Stimulated activated CD4-positive, alpha-beta T cell treated with anti-CD3 and anti-CD28 coated beads, Interleukin-4, amount 100 ng/mL, for 48 hours (primary cell): ENCODE data around the gene RHOT1.

ENCODE experiments used
- DNase-seq, 2 donors: peaks; one replicate each; pipeline ENCODE4 v3.0.0-alpha.2; 2020; ENCODE audit warnings: low read depth in 2 of 2

RHOT1 gene

GRCh38 chr17:32268734-32269288 lies 126.5 kb downstream of the RHOT1 start:
- DNase-seq: no peak

DNA sequence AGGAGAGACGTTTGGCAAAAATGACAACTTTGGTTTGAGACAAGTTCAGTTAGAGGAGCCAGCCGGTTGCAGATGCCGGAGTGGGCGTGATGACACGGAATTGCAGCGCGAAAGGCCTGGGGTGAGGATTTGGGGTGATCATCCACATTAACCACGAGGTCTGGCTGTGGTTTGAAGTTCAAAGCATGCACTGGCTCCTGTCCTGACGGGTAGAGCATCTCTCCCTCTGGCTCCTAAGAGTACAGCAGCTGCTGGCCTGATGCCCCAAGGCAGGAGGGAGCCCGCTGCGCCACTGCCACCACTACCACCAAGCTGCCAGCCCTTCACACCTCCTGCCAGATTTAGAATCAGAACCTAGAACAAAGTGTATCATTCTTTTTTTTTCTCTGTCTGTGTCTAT lies 127.1 kb downstream of the RHOT1 start:
- no peak for DNase-seq

GRCh38 chr17:32271844-32272243 lies 129.5 kb downstream of the RHOT1 start:
- no peak for DNase-seq

GRCh38 chr17:32274101-32274500 lies 131.8 kb downstream of the RHOT1 start:
- no peak for DNase-seq

DNA sequence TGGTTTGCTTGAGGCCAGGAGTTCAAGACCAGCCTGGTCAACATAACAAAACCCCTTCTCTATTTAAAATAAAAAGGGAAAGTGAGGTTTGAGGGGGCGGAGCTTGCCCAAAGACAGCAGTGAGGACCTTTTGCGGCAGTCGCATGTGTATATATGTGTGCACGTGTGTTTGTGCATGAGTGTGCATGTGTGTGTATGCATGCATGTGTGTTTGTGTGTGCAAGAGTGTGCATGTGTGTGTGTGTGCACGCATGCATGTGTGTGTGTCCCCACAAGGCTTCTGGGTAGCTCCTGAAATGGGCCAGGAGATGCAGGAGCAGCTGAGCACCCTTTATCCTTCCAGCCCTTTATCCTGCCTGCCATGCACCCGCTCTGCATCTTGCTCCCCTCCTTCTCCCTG lies 132.3 kb downstream of the RHOT1 start:
- DNase-seq: no peak
